Gastrocnemius medialis (tissue), 4 donors: ENCODE data around the gene KLF16. TPM values are rescaled to one million over a fixed set of nuclear protein-coding genes. Genes with fewer than 3 reads are reported as not detected.

Experiments used
- ATAC-seq, 2 donors: fragments of 150-250 bp; one replicate each; pipeline ENCODE4 v1.9.1; 2016
- DNase-seq, 2 donors: peaks; one replicate each; pipeline ENCODE4 v3.0.0-alpha.2; 2019
- H3K27ac ChIP-seq, 4 donors: fragments of 200-600 bp; sonication (generic); 1 replicate in 1 of 4; 2 replicates in 3 of 4; pipeline ENCODE4 v1.5.1; 2016 to 2018; ENCODE audit warnings: mild to moderate bottlenecking in 2 of 4, moderate library complexity in 1 of 4
- H3K27me3 ChIP-seq, 3 donors: fragments of 200-600 bp; sonication (generic) in 2 of 3; 1 replicate in 1 of 3; 2 replicates in 2 of 3; pipeline versions ENCODE4 v1.5.1 to v1.6.0; 2016 to 2019; ENCODE audit warnings: mild to moderate bottlenecking in 1 of 3, moderate library complexity in 1 of 3
- H3K36me3 ChIP-seq, 2 donors: fragments of 200-600 bp; sonication (generic) in 1 of 2; one replicate each; pipeline ENCODE4 v1.5.1; 2017 to 2018
- H3K4me1 ChIP-seq, 2 donors: fragments of 200-600 bp; sonication (generic) in 1 of 2; one replicate each; pipeline ENCODE4 v1.5.1; 2016 to 2017; ENCODE audit warnings: mild to moderate bottlenecking in 2 of 2
- H3K4me3 ChIP-seq, 4 donors: fragments of 200-600 bp; sonication (generic) in 3 of 4; 1 replicate in 1 of 4; 2 replicates in 3 of 4; pipeline ENCODE4 v1.5.1; 2016 to 2019; ENCODE audit warnings: mild to moderate bottlenecking in 2 of 4
- H3K9me3 ChIP-seq, 3 donors: fragments of 200-600 bp; sonication (generic) in 2 of 3; 1 replicate in 1 of 3; 2 replicates in 2 of 3; pipeline ENCODE4 v1.5.1; 2016 to 2019
- POLR2A ChIP-seq, 2 donors: fragments of 450-650 bp; IDR thresholded peaks; one replicate each; pipeline ENCODE4 v1.6.1; 2017; ENCODE audit warnings: antibody characterized with exemption in 2 of 2, mild to moderate bottlenecking in 2 of 2, moderate library complexity in 2 of 2
- in situ Hi-C, 4 donors: fragments of 200-750 bp; cut with MboI; loops; one replicate each; pipeline versions ENCODE4 v1.15.0 to v1.8.0; 2017; ENCODE audit warnings: low sequenced_read_pairs in 4 of 4
- intact Hi-C: fragments of 100-400 bp; cut with DNase I; formaldehyde crosslinking; loops from one replicate; pipeline ENCODE4 v1.15.1; 2023; ENCODE audit warnings: low total_unique reads
- total RNA-seq, 4 donors: library from RNA; depleted of rRNA; stranded (reverse); fragments of >200 nt; gene quantifications; one replicate each; pipeline versions ENCODE4 v1.1.0 to v1.2.3, GENCODE V29; 2016
- TF ChIP-seq, protein P1 (sequence below), 5 experiments: fragments of 450-650 bp in 3 of 5; fragments of 200-600 bp in 2 of 5; sonication (generic) in 2 of 5; IDR thresholded peaks in 4 of 5; conservative IDR thresholded peaks in 1 of 5; 1 replicate in 4 of 5; 2 replicates in 1 of 5; pipeline ENCODE4 v1.5.1; 2016 to 2019; ENCODE audit warnings: antibody characterized with exemption in 5 of 5, mild to moderate bottlenecking in 3 of 5, moderate library complexity in 3 of 5

The KLF16 gene
- total RNA-seq, 4 donors from 2014 or later = 0.58 to 4.0 (median 1.4) TPM

DNA sequence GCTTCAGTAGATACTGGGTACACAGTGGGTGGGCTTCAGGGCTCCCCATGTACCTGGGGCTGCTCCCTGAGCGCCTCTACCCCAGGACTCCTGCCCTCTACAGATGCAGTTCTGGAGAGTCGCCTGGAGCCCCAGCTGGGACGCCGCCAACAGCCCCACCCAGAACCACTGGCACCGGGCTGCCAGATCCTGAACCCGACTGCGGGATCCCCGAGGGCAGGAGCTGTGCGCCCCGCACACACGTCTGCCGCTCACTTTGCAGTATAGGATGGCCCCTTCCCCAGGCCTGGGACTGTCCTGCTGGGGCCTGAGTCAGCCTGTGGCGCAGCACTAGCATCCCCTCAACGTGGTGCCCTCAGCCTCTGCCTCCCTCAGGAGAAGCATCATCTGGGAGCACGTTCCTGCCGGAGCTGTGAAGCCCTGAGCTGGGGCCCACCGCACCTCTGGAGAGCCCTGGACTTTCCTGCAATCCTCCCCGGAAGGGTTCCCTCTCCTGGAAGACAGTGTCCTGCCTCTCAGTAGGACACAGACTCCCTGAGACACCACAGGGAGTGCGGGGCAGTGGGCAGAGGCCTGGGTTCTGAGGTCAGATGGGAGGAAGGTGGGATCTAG is 18.8 kb downstream of the KLF16 start:
- in situ Hi-C loops = no loop called here
- Histone ChIP-seq H3K27ac (no peak overlapping the region), H3K9me3 (no peaks in the 10 kb centered on the region), H3K36me3 (no peaks in the 10 kb centered on the region), H3K4me3 (no peak overlapping the region), H3K27me3 (no peaks in the 10 kb centered on the region), H3K4me1 (peaks cover 42 to 68% of the 10 kb centered on the region in 2 donors)
- intact Hi-C loops = no loop called here
- ATAC-seq = no peak
- TF ChIP-seq, protein P1, sequence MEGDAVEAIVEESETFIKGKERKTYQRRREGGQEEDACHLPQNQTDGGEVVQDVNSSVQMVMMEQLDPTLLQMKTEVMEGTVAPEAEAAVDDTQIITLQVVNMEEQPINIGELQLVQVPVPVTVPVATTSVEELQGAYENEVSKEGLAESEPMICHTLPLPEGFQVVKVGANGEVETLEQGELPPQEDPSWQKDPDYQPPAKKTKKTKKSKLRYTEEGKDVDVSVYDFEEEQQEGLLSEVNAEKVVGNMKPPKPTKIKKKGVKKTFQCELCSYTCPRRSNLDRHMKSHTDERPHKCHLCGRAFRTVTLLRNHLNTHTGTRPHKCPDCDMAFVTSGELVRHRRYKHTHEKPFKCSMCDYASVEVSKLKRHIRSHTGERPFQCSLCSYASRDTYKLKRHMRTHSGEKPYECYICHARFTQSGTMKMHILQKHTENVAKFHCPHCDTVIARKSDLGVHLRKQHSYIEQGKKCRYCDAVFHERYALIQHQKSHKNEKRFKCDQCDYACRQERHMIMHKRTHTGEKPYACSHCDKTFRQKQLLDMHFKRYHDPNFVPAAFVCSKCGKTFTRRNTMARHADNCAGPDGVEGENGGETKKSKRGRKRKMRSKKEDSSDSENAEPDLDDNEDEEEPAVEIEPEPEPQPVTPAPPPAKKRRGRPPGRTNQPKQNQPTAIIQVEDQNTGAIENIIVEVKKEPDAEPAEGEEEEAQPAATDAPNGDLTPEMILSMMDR (IDR thresholded peaks at IDR 0.05 in 4 of 5, conservative IDR thresholded peaks at IDR 0.05 in 1 of 5) = no peak
- no peak for TF ChIP-seq POLR2A (IDR thresholded peaks at IDR 0.05)
- no peak for DNase-seq

DNA sequence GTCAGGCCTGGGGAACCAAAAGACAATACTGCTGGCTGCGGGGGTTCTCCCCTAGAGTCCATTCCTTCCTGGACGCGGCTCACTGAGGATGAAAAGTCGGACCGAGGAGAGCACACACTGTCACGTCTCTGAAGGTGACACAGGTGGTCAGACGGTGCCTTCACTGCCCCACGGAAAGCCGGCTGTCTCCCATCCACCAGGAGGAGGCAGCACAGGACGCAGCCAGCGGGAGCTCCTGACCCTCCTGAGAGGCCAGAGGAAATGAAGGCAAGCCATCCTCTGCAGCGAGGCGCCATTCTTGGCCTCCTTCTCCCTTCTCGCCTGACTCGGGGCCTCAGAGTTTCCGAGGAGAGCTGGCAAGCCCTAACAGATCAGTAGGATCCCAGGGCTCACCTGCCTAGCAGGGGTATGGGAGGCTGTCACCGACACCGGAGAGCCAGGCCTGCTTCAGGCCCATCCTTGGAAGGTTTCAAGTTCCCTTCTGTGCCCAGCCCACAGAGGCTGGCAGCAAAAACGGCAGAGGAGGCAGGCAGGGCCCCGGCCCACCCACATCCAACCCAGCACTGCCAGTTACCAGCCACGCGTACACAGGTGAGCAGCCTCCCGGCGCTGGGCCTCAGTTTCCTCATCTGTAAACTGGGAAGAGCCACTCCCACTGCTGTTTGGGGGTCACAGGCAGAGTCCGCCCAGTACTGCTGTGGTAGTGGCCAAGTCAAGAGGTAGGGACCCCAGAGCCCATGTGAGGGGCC is 19.6 kb downstream of the KLF16 start:
- no peak for ATAC-seq
- no peak for DNase-seq
- H3K27ac ChIP-seq = peak overlapping the region in 1 of 4 donors; percentile 16
- no peaks in the 10 kb centered on the region for H3K36me3 ChIP-seq
- H3K27me3 ChIP-seq = no peaks in the 10 kb centered on the region
- H3K9me3 ChIP-seq = no peaks in the 10 kb centered on the region
- TF ChIP-seq POLR2A (IDR thresholded peaks at IDR 0.05) = no peak
- TF ChIP-seq, protein P1 (IDR thresholded peaks at IDR 0.05 in 4 of 5, conservative IDR thresholded peaks at IDR 0.05 in 1 of 5) = no peak
- H3K4me3 ChIP-seq = no peak overlapping the region
- in situ Hi-C loops (no loop called here), intact Hi-C loops (no loop called here)
- peaks cover 40 to 72% of the 10 kb centered on the region in 2 donors for H3K4me1 ChIP-seq

DNA sequence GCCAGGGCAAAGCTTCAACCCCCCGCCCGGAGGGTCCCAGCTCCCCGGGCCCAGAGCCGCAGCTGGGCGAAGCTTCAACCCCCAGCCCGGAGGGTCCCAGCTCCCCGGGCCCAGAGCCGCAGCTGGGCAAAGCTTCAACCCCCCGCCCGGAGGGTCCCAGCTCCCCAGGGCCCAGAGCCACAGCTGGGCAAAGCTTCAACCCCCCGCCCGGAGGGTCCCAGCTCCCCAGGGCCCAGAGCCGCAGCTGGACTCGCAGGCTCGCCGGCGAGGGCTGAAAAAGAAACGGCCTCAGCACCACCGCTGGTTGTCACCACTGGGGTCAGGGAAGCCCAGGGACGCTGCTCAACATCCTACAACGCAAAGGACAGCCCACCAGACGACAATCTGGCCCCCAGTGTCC is 20.3 kb downstream of the KLF16 start:
- Histone ChIP-seq H3K27ac (peak overlapping the region in 1 of 4 donors; percentile 44), H3K27me3 (no peaks in the 10 kb centered on the region), H3K9me3 (no peaks in the 10 kb centered on the region), H3K4me1 (peaks cover 39 to 72% of the 10 kb centered on the region in 2 donors), H3K36me3 (no peaks in the 10 kb centered on the region), H3K4me3 (no peak overlapping the region)
- DNase-seq (no peak), ATAC-seq (no peak)
- in situ Hi-C loops = no loop called here
- TF ChIP-seq POLR2A (IDR thresholded peaks at IDR 0.05) = no peak
- TF ChIP-seq, protein P1 (IDR thresholded peaks at IDR 0.05 in 4 of 5, conservative IDR thresholded peaks at IDR 0.05 in 1 of 5) = no peak
- intact Hi-C loops = no loop called here

DNA sequence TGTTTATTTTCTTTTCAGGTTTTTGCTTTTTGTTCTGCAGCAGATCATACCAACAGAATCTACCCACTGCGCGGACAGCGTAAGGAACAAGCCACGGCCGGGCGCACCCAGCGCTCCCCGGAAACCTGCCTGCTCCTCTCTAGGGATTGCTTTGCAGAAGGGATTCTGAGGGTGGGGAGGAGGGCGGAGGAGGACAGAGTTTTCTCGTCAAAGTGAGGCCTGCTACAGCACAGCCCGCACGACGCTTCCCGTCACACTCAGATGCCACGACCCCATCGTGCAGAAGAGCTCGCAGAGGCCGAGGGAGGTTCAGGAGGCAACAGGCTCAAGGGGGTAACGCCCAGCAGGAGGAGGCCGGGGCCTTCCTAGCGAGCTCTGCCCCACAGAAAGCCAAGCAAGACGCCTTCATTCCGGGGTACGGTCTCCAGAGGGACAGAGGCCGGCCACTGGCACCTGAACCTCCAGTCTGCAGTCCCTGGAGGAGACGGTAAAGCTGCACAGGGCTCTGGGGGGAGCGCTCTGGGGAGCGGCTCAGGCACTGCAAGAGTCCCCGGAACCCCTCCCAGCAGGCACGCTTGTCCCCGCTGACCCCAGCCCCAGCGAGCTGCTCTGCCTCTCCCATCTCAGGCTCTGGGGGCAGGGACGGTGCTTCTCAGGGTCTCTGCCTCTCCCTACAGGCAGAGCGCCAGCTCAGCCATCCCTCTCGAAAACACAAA is 22.0 kb downstream of the KLF16 start:
- Histone ChIP-seq H3K27ac (peak overlapping the region; percentile 44 to 67 (median 55)), H3K4me1 (peaks cover 31 to 69% of the 10 kb centered on the region in 2 donors), H3K36me3 (no peaks in the 10 kb centered on the region), H3K9me3 (no peaks in the 10 kb centered on the region), H3K4me3 (peak overlapping the region; percentile 10 to 36 (median 26)), H3K27me3 (no peaks in the 10 kb centered on the region)
- intact Hi-C loops = no loop called here
- ATAC-seq = no peak
- TF ChIP-seq POLR2A (IDR thresholded peaks at IDR 0.05) = no peak
- TF ChIP-seq, protein P1 (IDR thresholded peaks at IDR 0.05 in 4 of 5, conservative IDR thresholded peaks at IDR 0.05 in 1 of 5) = no peak
- in situ Hi-C loops = no loop called here
- DNase-seq = no peak
